GM12878 (cell line): Measurements from ENCODE around the gene LRRFIP2.
"Not testable (repeated sequence)": the region's sequence is repeated elsewhere in the genome, so short reads cannot be mapped to it uniquely, and the experiment has no call there.

Experiments
- CTCF ChIP-seq, 3 experiments: IDR thresholded peaks in 2 of 3; conservative IDR thresholded peaks in 1 of 3; 2 replicates each; pipeline ENCODE4 v1.5.1; 2011; ENCODE audit warnings: low read depth in 3 of 3, low read length in 3 of 3, mild to moderate bottlenecking in 3 of 3, control low read depth in 2 of 3, moderate library complexity in 2 of 3, inconsistent platforms in 1 of 3, mixed read lengths in 1 of 3; ENCODE audit not compliant: control insufficient read depth in 2 of 3, insufficient read depth in 1 of 3; ENCODE audit errors: extremely low read depth in 1 of 3
- NFXL1 ChIP-seq: fragments of 450-650 bp; IDR thresholded peaks from 2 replicates; pipeline ENCODE4 v1.6.1; 2017; ENCODE audit warnings: antibody characterized with exemption, mild to moderate bottlenecking, borderline replicate concordance
- NR2C2 ChIP-seq: IDR thresholded peaks from 2 replicates; pipeline ENCODE4 v1.6.1; 2011; ENCODE audit warnings: borderline replicate concordance, low read depth; ENCODE audit not compliant: control insufficient read depth, insufficient read length
- SMC3 ChIP-seq: IDR thresholded peaks from 2 replicates; pipeline ENCODE4 v1.6.1; 2011; ENCODE audit warnings: low read length, improper control_type of control experiment, borderline replicate concordance

GRCh38 chr3:37222542-37222941 is 48.2 kb upstream of the LRRFIP2 start:
- TF ChIP-seq CTCF (IDR thresholded peaks at IDR 0.05 in 2 of 3, conservative IDR thresholded peaks at IDR 0.05 in 1 of 3; ENCODE audit: control insufficient read depth in 2 of 3, extremely low read depth in 1 of 3, insufficient read depth in 1 of 3, low read depth in 3 of 3, low read length in 3 of 3); SMC3; NFXL1; NR2C2: not testable (repeated sequence)
